Measurements from ENCODE around the gene CTU2. TPM values are rescaled to one million over a fixed set of nuclear protein-coding genes. Genes with fewer than 3 reads are reported as not detected.

The CTU2 gene
- total RNA-seq, 4 donors from 2014 or later, result 4.4 to 13.2 (median 6.3) TPM

DNA sequence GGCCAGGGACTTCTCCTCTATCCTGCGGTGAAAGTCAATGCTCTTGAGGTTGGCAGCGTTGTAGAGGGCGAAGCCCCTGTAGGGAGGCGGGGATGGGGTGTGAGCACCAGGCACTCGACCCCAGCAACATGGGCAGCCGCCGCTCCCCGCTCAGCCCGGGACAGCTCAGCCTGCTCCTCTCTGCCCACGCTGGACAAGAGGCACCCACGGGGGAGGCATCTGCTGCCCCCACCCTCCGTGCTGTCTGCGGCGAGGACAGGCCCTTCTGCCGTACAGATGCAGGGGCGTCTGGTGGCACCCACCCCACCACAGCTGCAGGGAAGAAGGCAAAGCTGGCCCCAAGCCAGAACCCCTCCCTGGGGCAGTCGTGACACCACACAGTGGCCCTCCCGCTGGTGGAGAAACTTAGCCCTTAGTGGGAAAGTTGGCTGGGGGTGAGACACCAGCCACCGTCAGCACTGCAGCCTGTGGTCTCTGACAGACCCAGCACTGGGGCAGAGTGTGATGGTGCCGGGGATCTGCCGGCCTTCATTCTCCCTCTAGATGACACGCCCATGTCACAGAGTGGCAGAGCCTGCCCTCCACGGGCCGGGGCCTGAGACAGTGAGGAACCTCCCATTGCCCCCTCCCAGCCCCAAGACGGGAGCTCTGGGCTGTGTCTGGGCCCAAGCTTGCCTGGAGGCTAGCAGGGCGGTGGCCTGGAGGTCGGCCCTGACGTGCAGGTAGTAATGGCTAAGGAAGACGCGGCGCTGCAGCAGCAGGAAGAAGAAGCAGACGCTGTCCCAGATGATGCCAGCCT is 19.5 kb downstream of the CTU2 start:
- H3K36me3 ChIP-seq, result peaks cover 64 to 87% (median 67%) of the 10 kb centered on the region in 3 donors
- WGBS, 2 donors, result 87 to 93% methylated on average over 3 to 8 of the region's 32 CpGs
- DNase-seq, result no peak

DNA sequence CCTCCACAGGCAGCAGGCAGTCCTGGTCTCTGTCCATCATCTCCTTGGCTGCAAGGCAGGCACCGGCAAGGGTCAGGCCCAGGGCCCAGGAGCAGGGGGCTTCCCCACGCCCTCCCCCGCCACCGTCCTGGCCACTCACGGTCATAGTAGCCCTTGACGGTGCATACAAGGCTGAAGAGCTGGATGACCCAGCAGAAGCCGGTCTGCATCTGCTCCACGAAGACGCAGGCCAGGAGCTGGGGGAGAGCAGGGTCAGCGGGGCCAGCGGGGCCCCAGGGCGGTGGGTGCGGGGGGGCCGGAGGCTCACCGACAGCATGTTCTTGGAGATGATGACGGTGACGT is 20.1 kb downstream of the CTU2 start:
- H3K27ac ChIP-seq, result no peak overlapping the region
- peaks cover 59 to 87% (median 62%) of the 10 kb centered on the region in 3 donors for H3K36me3 ChIP-seq
- TF ChIP-seq, protein P1, sequence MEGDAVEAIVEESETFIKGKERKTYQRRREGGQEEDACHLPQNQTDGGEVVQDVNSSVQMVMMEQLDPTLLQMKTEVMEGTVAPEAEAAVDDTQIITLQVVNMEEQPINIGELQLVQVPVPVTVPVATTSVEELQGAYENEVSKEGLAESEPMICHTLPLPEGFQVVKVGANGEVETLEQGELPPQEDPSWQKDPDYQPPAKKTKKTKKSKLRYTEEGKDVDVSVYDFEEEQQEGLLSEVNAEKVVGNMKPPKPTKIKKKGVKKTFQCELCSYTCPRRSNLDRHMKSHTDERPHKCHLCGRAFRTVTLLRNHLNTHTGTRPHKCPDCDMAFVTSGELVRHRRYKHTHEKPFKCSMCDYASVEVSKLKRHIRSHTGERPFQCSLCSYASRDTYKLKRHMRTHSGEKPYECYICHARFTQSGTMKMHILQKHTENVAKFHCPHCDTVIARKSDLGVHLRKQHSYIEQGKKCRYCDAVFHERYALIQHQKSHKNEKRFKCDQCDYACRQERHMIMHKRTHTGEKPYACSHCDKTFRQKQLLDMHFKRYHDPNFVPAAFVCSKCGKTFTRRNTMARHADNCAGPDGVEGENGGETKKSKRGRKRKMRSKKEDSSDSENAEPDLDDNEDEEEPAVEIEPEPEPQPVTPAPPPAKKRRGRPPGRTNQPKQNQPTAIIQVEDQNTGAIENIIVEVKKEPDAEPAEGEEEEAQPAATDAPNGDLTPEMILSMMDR (IDR thresholded peaks at IDR 0.05), result no peak
- TF ChIP-seq POLR2A (IDR thresholded peaks at IDR 0.05), result no peak
- intact Hi-C loops (cut with DNase I), result no loop called here
- 67 to 100% methylated on average over 1 of the region's 17 CpGs for WGBS, 2 donors
- H3K27me3 ChIP-seq, result no peaks in the 10 kb centered on the region
- H3K4me3 ChIP-seq, result no peak overlapping the region
- DNase-seq, result no peak
- H3K9me3 ChIP-seq, result no peaks in the 10 kb centered on the region
- no peaks in the 10 kb centered on the region for H3K4me1 ChIP-seq

More for the DNA sequence above, 19.5 kb downstream of the CTU2 start:
- H3K4me3 ChIP-seq, result no peak overlapping the region
- H3K27me3 ChIP-seq, result no peaks in the 10 kb centered on the region
- no peak overlapping the region for H3K27ac ChIP-seq
- intact Hi-C loops (cut with DNase I), result no loop called here
- TF ChIP-seq, protein P1 (IDR thresholded peaks at IDR 0.05), result no peak
- TF ChIP-seq POLR2A (IDR thresholded peaks at IDR 0.05), result no peak
- no peaks in the 10 kb centered on the region for H3K9me3 ChIP-seq
- H3K4me1 ChIP-seq, result no peaks in the 10 kb centered on the region

DNA sequence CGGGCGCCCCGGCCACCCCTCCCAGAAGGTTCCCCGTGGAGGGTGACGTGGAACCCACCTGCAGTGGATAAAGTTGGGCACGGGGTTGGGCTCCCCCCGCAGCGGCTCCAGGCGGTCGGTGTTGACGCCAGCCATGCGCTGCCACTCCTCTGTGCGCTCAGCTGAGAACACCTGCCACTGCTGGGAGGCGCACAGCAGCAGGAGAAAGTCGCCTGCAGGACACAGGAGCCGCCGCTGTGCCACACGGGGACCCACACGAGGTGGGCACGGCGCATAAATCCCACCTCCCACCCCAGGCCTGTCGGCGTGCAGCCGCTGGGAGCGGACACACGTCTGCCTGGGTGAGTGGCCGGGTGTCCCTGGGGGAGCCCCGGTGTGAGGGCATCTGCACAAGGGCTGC is 20.7 kb downstream of the CTU2 start:
- 86 to 90% methylated on average over 8 to 12 of the region's 28 CpGs for WGBS, 2 donors
- Histone ChIP-seq H3K27ac (no peak overlapping the region), H3K4me3 (no peak overlapping the region), H3K36me3 (peaks cover 53 to 87% (median 61%) of the 10 kb centered on the region in 3 donors), H3K4me1 (no peaks in the 10 kb centered on the region), H3K9me3 (no peaks in the 10 kb centered on the region), H3K27me3 (no peaks in the 10 kb centered on the region)
- no peak for TF ChIP-seq POLR2A (IDR thresholded peaks at IDR 0.05)
- TF ChIP-seq, protein P1 (IDR thresholded peaks at IDR 0.05), result no peak
- intact Hi-C loops (cut with DNase I), result no loop called here
- no peak for DNase-seq

DNA sequence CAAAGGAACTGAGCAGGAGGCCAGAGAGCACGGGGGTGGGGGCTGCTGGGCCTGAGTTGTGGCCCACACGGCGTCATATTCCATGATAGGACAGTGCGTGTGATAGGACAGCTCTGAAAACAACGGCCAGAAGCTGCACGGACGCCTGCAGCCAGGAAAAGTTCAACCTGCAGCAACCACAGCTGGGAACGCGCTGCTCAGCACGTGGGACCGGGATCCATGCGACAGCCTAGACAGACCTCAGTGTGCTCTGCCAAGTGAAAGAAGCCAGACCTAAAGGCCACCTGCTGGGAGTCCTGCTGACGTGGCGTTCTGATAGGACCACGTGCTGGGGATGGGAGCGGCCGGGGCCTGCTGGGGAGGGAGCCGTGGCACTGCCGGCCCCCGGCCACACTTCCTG is 21.6 kb downstream of the CTU2 start:
- H3K4me1 ChIP-seq, result no peaks in the 10 kb centered on the region
- H3K27me3 ChIP-seq, result no peaks in the 10 kb centered on the region
- H3K36me3 ChIP-seq, result peaks cover 50 to 87% (median 61%) of the 10 kb centered on the region in 3 donors
- DNase-seq, result no peak
- H3K9me3 ChIP-seq, result no peaks in the 10 kb centered on the region
- no peak overlapping the region for H3K27ac ChIP-seq
- TF ChIP-seq, protein P1 (IDR thresholded peaks at IDR 0.05), result no peak
- TF ChIP-seq POLR2A (IDR thresholded peaks at IDR 0.05), result no peak
- no peak overlapping the region for H3K4me3 ChIP-seq
- intact Hi-C loops (cut with DNase I), result no loop called here
- 50 to 81% methylated on average over 2 to 6 of the region's 20 CpGs for WGBS, 2 donors

DNA sequence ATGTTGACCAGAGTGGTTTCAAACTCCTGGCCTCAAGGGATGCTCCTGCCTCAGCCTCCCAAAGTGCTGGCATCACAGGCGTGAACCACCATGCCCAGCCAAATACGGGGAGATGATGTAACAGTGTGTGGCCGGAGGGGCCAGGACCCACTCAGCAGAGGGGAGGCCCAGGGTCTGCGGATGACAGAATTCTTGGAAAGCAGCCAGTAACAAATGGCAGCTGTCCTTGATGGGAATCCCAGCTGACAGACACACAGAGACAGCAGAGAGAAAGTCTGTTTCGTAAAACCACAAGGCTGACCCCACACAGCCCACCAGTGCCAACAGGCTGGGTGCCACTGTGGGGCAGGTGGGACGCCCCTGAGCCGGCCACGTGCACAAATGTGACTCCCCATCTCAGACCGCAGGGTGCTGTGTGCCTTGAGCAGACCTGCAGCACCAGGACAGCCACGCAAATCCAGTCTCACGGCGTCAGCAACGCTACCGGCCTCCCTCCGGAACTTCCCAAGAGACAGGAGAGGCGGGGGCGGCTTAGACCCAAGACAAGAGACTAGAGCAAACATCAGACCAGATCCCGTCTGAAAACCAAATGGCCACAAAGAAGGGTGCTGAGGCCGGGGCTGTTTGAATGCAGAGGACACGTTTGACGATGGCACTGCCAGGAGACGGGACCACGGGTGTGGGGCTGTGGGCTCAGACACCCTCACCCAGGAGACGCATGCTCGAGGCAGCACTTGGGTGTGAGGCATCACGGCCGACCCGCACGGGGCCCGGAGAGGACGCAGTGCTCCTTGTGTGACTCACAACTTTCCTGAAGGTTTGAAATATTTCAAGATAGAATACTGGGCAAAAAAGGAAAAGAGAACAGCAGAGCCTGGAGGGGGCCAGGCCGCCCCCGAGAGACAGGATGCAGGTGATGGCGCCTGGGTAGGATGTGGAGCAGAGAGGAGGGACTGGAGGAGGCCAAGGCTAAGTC is 24.6 kb downstream of the CTU2 start:
- intact Hi-C loops (cut with DNase I), result no loop called here
- Histone ChIP-seq H3K36me3 (peaks cover 47 to 87% (median 64%) of the 10 kb centered on the region in 3 donors), H3K4me3 (no peak overlapping the region), H3K4me1 (no peaks in the 10 kb centered on the region), H3K27me3 (no peaks in the 10 kb centered on the region), H3K9me3 (no peaks in the 10 kb centered on the region), H3K27ac (no peak overlapping the region)
- TF ChIP-seq POLR2A (IDR thresholded peaks at IDR 0.05), result no peak
- TF ChIP-seq, protein P1 (IDR thresholded peaks at IDR 0.05), result no peak
- no peak for DNase-seq
- 84 to 87% methylated on average over 28 to 29 of the region's 34 CpGs for WGBS, 2 donors

Measured in esophagus squamous epithelium (tissue), 5 donors.